Measurements from ENCODE around the gene NAV2.

The NAV2 gene

DNA sequence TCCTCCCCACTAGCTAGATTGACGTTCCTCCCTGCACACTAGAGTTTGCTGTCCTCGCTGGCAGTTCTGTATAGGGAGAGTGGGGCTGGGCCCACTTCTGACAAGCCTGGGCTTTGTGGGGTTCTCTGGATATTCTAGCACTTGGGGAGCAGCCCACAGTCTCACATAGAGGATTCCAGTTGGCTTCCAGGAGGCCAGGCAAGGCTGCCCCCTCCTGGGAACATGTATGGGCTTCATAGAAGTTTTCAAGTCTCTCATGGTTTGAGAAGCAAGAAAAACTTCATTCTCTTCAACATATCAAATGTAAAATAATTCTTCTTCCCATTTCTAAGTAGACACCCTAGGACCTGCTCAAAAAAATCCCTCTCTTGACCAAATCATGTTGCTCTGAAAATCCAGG, 87.5 kb downstream of the NAV2 start:
- peaks cover 0 to 95% (median 59%) of the 10 kb centered on the region in 4 donors for H3K4me1 ChIP-seq
- no peaks in the 10 kb centered on the region for H3K27me3 ChIP-seq
- no peak for DNase-seq
- H3K36me3 ChIP-seq = peaks cover 0 to 5% (median 4%) of the 10 kb centered on the region in 3 donors
- TF ChIP-seq, protein P1, sequence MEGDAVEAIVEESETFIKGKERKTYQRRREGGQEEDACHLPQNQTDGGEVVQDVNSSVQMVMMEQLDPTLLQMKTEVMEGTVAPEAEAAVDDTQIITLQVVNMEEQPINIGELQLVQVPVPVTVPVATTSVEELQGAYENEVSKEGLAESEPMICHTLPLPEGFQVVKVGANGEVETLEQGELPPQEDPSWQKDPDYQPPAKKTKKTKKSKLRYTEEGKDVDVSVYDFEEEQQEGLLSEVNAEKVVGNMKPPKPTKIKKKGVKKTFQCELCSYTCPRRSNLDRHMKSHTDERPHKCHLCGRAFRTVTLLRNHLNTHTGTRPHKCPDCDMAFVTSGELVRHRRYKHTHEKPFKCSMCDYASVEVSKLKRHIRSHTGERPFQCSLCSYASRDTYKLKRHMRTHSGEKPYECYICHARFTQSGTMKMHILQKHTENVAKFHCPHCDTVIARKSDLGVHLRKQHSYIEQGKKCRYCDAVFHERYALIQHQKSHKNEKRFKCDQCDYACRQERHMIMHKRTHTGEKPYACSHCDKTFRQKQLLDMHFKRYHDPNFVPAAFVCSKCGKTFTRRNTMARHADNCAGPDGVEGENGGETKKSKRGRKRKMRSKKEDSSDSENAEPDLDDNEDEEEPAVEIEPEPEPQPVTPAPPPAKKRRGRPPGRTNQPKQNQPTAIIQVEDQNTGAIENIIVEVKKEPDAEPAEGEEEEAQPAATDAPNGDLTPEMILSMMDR (IDR thresholded peaks at IDR 0.05) = no peak
- intact Hi-C loops (cut with DNase I; ENCODE audit: low total_unique reads) = no loop called here
- H3K4me3 ChIP-seq = no peak overlapping the region
- no peak overlapping the region for H3K27ac ChIP-seq
- no peaks in the 10 kb centered on the region for H3K9me3 ChIP-seq

DNA sequence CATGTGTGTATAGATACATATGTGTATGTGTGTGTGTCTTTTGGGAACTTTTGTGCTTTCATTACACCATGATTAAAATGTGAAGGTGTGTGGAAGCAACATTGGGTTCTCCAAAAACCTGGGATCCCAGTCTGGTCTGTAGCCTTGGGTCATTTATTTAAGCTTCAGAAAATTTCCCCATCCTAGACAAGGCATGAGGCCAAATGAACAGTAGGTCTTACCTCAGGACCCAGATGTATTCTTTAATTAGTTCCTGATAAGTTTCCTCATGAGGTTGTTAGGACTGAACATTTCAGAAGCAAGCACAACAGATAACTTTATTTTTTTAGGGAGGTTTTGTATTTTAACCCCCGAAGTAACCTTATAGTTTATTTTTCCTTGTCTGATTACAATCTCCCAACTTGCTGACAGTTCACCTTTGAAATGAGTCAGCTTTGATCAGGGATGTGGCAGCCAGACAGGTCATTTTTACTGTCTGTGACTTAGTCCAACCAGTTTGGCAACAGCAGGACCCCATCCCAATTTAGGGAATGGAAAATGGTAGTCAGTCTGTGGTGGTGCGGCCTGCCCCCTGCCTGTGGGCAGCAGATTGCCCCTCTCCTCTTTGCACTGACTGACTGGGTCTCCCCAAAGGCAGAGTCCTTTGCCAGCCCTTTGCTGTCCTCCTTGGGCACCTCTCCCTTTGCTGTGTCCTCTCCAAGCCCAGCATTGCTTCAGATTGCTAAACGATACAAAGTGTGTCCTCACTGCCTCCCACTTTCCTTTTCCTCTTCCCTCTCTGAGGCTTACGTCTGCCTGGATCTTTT, 88.3 kb downstream of the NAV2 start:
- no peaks in the 10 kb centered on the region for H3K9me3 ChIP-seq
- peaks cover 0 to 5% (median 4%) of the 10 kb centered on the region in 3 donors for H3K36me3 ChIP-seq
- DNase-seq = no peak
- H3K4me3 ChIP-seq = no peak overlapping the region
- H3K27me3 ChIP-seq = no peaks in the 10 kb centered on the region
- H3K27ac ChIP-seq = peak overlapping the region in 1 of 2 donors; percentile 21
- intact Hi-C loops (cut with DNase I; ENCODE audit: low total_unique reads) = no loop called here
- peaks cover 0 to 98% (median 60%) of the 10 kb centered on the region in 4 donors for H3K4me1 ChIP-seq
- TF ChIP-seq, protein P1 (IDR thresholded peaks at IDR 0.05) = no peak

DNA sequence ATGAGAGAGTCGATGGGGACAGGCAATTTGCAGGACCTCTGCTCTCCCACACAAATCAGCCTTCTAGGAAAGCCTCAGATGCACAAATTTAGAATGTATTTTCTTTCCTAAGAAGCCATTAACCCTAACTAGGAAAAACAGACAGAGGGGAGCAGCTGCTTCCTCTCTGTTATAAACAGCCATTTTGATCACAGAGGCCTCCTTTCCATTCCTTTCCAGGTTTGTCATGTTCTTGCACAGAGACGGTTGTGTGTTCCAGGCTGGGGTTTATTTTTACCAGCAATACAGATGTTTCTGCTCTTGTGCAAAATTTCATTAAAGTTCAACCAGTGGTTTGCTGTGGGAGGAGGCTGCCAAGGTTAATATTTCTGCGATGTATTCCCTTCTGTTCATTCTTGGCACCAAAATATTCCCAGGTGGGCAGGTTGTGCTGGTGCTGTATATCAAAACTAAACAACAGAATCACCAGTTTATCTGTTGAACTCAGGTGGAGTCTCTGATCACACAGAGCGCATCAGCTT, 90.2 kb downstream of the NAV2 start:
- peaks cover 0 to 5% (median 4%) of the 10 kb centered on the region in 3 donors for H3K36me3 ChIP-seq

DNA sequence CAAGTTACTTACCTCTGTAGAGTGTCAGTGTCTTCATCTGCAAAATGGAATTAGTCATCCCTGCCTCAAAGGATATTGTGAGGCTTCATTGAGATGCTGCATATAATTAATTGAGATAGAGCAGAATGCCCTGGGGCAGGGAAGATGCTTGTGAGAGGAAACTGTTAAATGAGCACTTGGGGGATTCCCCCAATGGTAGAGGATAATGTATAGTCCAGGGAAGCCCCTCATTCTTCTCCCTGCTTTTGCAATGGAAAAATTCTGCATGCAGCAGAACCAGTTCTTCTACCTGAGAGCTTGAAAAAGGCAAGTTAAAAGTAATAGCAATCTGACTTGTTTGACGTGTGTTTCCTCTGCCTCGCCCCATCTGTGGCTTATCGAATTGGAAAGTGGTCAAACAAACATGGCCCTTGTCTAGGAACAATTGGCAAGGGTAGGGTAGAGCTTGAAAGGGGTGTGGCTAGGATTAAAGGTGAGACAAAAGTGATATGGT, 90.9 kb downstream of the NAV2 start:
- TF ChIP-seq, protein P1 (IDR thresholded peaks at IDR 0.05) = no peak
- H3K9me3 ChIP-seq = no peaks in the 10 kb centered on the region
- peaks cover 0 to 5% (median 4%) of the 10 kb centered on the region in 3 donors for H3K36me3 ChIP-seq
- H3K27ac ChIP-seq = no peak overlapping the region
- intact Hi-C loops (cut with DNase I; ENCODE audit: low total_unique reads) = no loop called here
- H3K4me1 ChIP-seq = peaks cover 0 to 96% (median 53%) of the 10 kb centered on the region in 4 donors
- no peaks in the 10 kb centered on the region for H3K27me3 ChIP-seq
- no peak for DNase-seq
- no peak overlapping the region for H3K4me3 ChIP-seq

More for the DNA sequence above, 90.2 kb downstream of the NAV2 start:
- Histone ChIP-seq H3K9me3 (no peaks in the 10 kb centered on the region), H3K4me3 (no peak overlapping the region), H3K4me1 (peaks cover 0 to 98% (median 58%) of the 10 kb centered on the region in 4 donors), H3K27ac (no peak overlapping the region), H3K27me3 (no peaks in the 10 kb centered on the region)
- DNase-seq = no peak
- intact Hi-C loops (cut with DNase I; ENCODE audit: low total_unique reads) = no loop called here
- TF ChIP-seq, protein P1 (IDR thresholded peaks at IDR 0.05) = no peak

DNA sequence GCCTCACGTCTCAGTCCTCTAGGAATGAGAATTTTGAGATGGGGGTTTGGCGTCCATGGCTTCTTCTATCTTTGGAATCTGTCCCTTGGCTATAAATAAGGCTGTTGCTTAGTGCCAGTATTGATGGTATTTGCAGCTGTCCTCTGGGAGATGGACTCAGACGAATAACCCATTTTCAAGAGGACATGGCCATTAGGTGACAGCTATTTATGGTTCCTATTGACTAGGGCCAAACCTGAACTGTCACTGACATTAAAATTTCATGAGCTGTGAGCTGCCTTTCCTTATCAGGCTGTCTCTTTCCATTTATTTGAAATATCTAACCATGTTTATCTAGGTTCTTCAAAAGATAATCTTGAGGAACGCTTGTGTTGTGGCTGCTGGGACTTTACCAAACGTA, 92.7 kb downstream of the NAV2 start:
- Histone ChIP-seq H3K36me3 (no peaks in the 10 kb centered on the region), H3K4me3 (no peak overlapping the region), H3K9me3 (no peaks in the 10 kb centered on the region), H3K27me3 (no peaks in the 10 kb centered on the region), H3K27ac (peak overlapping the region; percentile 21 to 48), H3K4me1 (peaks cover 0 to 93% (median 41%) of the 10 kb centered on the region in 4 donors)
- intact Hi-C loops (cut with DNase I; ENCODE audit: low total_unique reads) = no loop called here
- DNase-seq = no peak
- TF ChIP-seq, protein P1 (IDR thresholded peaks at IDR 0.05) = no peak
